Measurements from ENCODE around the gene SMARCC2.

Gene SMARCC2

GRCh38 chr12:56152132-56152755 is 37.0 kb downstream of the SMARCC2 start, which contains the start of gene MYL6B:
Gene MYL6B (plus strand): TSS chr12:56152587. CDS start chr12:56153919, 1,332 bp downstream.
- DNase-seq (ENCODE audit: low spot score) = peak; percentile 95

GRCh38 chr12:56151672-56152131 is 37.6 kb downstream of the SMARCC2 start:
- DNase-seq (ENCODE audit: low spot score) = no peak

- DNase-seq (ENCODE audit: low spot score) = no peak
Observed at GRCh38 chr12:56150563-56150962, 38.7 kb downstream of the SMARCC2 start.

- DNase-seq (ENCODE audit: low spot score) = no peak
Observed at GRCh38 chr12:56146492-56147460, 42.5 kb downstream of the SMARCC2 start.

- no peak for DNase-seq (ENCODE audit: low spot score)
Observed at GRCh38 chr12:56145217-56145616, 44.1 kb downstream of the SMARCC2 start.

GRCh38 chr12:56143870-56144269 is 45.4 kb downstream of the SMARCC2 start:
- no peak for DNase-seq (ENCODE audit: low spot score)

GRCh38 chr12:56143217-56143616 is 46.1 kb downstream of the SMARCC2 start:
- DNase-seq (ENCODE audit: low spot score) = no peak

GRCh38 chr12:56141946-56142784 is 47.1 kb downstream of the SMARCC2 start:
- no peak for DNase-seq (ENCODE audit: low spot score)

GRCh38 chr12:56137853-56138571 is 51.3 kb downstream of the SMARCC2 start:
- DNase-seq (ENCODE audit: low spot score) = no peak

- no peak for DNase-seq (ENCODE audit: low spot score)
Observed at GRCh38 chr12:56134897-56135296, 54.4 kb downstream of the SMARCC2 start.

- no peak for DNase-seq (ENCODE audit: low spot score)
Observed at GRCh38 chr12:56130876-56131275, 58.4 kb downstream of the SMARCC2 start.

GRCh38 chr12:56129942-56130495 is 59.3 kb downstream of the SMARCC2 start:
- no peak for DNase-seq (ENCODE audit: low spot score)

- peak; percentile 82 for DNase-seq (ENCODE audit: low spot score)
Observed at GRCh38 chr12:56129206-56129941, 59.9 kb downstream of the SMARCC2 start.

- peak; percentile 49 for DNase-seq (ENCODE audit: low spot score)
Observed at GRCh38 chr12:56128670-56129205, 60.5 kb downstream of the SMARCC2 start.

GRCh38 chr12:56127888-56128669 is 61.2 kb downstream of the SMARCC2 start, which contains the start of gene ESYT1:
Gene ESYT1 (plus strand): TSS chr12:56128267. CDS start chr12:56128320, 53 bp downstream.
- peak; percentile 97 for DNase-seq (ENCODE audit: low spot score)

GRCh38 chr12:56127485-56127887 is 61.8 kb downstream of the SMARCC2 start:
- DNase-seq (ENCODE audit: low spot score) = no peak

GRCh38 chr12:56126732-56127239 is 62.5 kb downstream of the SMARCC2 start:
- no peak for DNase-seq (ENCODE audit: low spot score)

GRCh38 chr12:56124133-56124532 is 65.2 kb downstream of the SMARCC2 start:
- no peak for DNase-seq (ENCODE audit: low spot score)

- no peak for DNase-seq (ENCODE audit: low spot score)
Observed at GRCh38 chr12:56122637-56123036, 66.6 kb downstream of the SMARCC2 start.

All from GM03348 (cell line).